ENCODE data around the gene ANGPTL8.

The ANGPTL8 gene, protein sequence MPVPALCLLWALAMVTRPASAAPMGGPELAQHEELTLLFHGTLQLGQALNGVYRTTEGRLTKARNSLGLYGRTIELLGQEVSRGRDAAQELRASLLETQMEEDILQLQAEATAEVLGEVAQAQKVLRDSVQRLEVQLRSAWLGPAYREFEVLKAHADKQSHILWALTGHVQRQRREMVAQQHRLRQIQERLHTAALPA

DNA sequence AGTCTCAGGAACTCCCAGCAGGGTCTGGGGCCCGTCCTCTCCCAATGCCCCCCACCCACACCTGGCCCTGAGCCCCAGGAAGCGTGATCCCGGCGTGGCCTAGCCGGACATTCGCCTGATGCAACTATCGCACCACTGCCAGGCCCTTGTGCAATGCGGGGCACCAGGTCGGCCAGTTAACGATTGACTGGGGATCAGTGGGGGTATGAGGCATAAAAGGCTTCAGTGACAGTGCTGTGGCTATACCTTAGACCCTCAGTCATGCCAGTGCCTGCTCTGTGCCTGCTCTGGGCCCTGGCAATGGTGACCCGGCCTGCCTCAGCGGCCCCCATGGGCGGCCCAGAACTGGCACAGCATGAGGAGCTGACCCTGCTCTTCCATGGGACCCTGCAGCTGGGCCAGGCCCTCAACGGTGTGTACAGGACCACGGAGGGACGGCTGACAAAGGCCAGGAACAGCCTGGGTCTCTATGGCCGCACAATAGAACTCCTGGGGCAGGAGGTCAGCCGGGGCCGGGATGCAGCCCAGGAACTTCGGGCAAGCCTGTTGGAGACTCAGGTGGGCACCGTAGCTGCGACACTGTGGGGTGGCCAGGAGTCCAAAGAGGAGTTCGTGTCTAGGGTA lies at the start of gene ANGPTL8:
Gene ANGPTL8 (plus strand): TSS at position 243 of the 624 bp plus-strand sequence. CDS start 19 bp downstream, at position 262.
- Histone ChIP-seq H3K4me3 (ENCODE audit: low read length) (no peak within 1 kb of the TSS), H3K4me1 (ENCODE audit: control insufficient read depth, low read depth, low read length) (no peaks in the 10 kb centered on the region), H3K9me3 (ENCODE audit: control insufficient read depth, low read depth, low read length) (no peaks in the 10 kb centered on the region), H3K27me3 (ENCODE audit: control insufficient read depth, insufficient read depth, low read length) (no peaks in the 10 kb centered on the region), H3K9ac (ENCODE audit: low read length) (no peak within 1 kb of the TSS), H3K27ac (ENCODE audit: low read length) (no peak within 1 kb of the TSS), H3K36me3 (ENCODE audit: control insufficient read depth, low read depth, low read length) (no peaks in the 10 kb centered on the region)

DNA sequence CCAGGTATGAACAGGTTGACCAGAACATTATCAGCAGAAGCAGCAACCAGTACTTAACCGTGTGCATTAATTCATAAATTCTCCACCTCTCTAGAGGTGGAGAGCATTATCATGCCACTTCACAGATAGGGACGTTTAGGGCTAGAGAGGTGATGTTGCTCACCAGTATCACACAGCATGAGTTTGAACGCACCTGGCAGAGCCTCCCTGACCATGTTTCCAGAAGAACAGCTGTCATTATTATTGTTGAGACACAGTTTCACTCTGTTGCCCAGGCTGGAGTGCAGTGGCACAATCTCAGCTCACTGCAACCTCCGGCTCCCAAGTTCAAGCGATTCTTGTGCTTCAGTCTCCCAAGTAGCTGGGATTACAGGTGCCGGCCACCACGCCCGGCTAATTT lies 48.9 kb upstream of the ANGPTL8 start:
- Histone ChIP-seq H3K4me1 (ENCODE audit: control insufficient read depth, low read depth, low read length) (no peaks in the 10 kb centered on the region), H3K9ac (ENCODE audit: low read length) (no peak overlapping the region), H3K27me3 (ENCODE audit: control insufficient read depth, insufficient read depth, low read length) (no peaks in the 10 kb centered on the region), H3K36me3 (ENCODE audit: control insufficient read depth, low read depth, low read length) (no peaks in the 10 kb centered on the region), H3K9me3 (ENCODE audit: control insufficient read depth, low read depth, low read length) (no peaks in the 10 kb centered on the region), H3K27ac (ENCODE audit: low read length) (no peak overlapping the region), H3K4me3 (ENCODE audit: low read length) (no peak overlapping the region)

DNA sequence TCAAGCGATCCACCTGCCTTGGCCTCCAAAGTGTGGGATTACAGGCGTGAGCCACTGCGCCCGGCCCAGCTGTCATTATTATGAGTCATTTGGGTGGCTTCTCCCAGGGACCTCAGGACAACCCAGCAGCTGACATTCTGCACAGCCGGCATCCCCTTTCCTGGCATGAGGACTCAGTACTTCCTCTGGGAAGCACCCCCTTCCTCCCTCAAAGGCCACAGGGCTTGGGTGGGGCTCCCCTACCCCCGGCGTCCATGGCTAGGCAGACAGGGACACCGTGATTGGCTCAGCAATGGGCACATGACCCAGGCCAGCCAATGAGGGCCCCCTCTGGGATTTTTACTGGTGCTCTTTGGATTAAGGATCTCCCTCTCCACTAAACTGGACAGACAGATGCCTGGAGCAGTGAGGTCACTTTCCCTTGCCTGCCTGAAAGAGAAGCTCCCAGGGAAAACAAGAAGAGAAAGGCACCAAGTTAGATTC lies 48.1 kb upstream of the ANGPTL8 start:
- Histone ChIP-seq H3K9ac (ENCODE audit: low read length) (no peak overlapping the region), H3K27me3 (ENCODE audit: control insufficient read depth, insufficient read depth, low read length) (no peaks in the 10 kb centered on the region), H3K4me3 (ENCODE audit: low read length) (no peak overlapping the region), H3K27ac (ENCODE audit: low read length) (no peak overlapping the region), H3K36me3 (ENCODE audit: control insufficient read depth, low read depth, low read length) (no peaks in the 10 kb centered on the region), H3K4me1 (ENCODE audit: control insufficient read depth, low read depth, low read length) (no peaks in the 10 kb centered on the region), H3K9me3 (ENCODE audit: control insufficient read depth, low read depth, low read length) (no peaks in the 10 kb centered on the region)

DNA sequence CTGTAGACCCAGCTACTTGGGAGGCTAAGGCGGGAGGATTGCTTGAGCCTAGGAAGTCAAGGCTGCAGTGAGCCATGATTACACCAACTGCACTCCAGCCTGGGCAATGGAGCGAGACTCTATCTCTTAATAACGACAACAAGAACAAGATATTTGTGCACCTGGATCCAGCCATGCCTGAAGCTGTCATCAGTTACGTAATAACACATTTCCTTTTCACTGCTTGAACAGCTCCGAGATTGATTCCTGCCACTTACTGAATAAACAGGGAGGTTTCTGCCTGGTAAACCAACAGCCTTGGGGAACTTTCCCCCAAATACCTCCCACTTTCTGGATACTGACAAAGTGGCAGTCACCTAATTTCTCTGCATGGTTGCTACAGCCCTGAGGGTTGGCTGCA lies 47.5 kb upstream of the ANGPTL8 start:
- H3K4me1 ChIP-seq (ENCODE audit: control insufficient read depth, low read depth, low read length) = no peaks in the 10 kb centered on the region
- no peak overlapping the region for H3K4me3 ChIP-seq (ENCODE audit: low read length)
- no peaks in the 10 kb centered on the region for H3K36me3 ChIP-seq (ENCODE audit: control insufficient read depth, low read depth, low read length)
- H3K9ac ChIP-seq (ENCODE audit: low read length) = no peak overlapping the region
- no peaks in the 10 kb centered on the region for H3K27me3 ChIP-seq (ENCODE audit: control insufficient read depth, insufficient read depth, low read length)
- H3K9me3 ChIP-seq (ENCODE audit: control insufficient read depth, low read depth, low read length) = no peaks in the 10 kb centered on the region
- no peak overlapping the region for H3K27ac ChIP-seq (ENCODE audit: low read length)

DNA sequence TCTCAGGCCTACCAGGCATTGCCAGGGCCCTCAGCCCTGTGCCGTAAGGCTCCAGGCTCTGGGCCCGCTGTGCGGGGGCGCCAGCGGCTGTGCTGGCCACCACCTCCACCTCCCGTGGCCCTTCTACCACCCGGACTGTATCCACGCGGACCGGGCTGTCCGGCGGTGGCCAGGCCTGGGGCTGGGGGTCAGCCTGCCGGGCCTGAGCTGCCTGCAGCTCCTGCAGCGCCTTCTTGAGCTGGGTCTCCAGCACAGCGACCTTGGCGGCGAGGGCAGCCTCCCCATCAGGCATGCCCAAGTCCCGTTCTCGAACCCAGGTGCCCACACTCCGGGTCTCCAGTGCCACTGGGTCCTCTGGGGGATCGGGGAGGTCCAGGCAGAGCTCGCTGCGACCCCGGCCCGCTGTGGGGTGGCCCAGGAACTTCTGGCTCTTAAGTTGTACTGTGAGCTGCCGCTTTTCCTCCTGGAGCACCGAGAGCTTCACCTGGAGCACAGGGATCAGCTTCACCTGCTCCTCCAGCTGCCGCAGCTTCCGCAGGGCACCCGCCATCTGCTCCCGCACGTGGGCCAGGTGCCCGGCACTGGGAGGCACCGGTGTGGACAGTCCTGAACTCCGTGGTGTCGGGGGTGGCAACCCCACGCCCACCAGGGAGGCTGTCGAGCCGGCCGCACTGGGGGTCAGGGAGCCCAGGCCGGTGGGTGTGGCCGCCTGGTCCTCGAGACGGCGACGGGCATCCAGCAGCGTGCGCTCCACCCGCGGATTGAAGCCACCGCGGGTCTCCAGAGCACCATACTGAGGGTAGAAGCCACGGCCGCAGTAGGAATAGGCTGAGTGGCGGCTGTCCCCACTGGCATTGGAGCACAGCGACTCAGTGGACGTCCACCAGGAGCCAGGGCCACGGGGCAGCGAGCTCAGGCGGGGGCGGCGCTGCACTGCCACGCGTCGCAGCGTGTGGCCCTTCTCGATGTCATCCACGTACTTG lies 46.2 kb upstream of the ANGPTL8 start:
- no peak overlapping the region for H3K4me3 ChIP-seq (ENCODE audit: low read length)
- no peak overlapping the region for H3K27ac ChIP-seq (ENCODE audit: low read length)
- H3K4me1 ChIP-seq (ENCODE audit: control insufficient read depth, low read depth, low read length) = no peaks in the 10 kb centered on the region
- H3K36me3 ChIP-seq (ENCODE audit: control insufficient read depth, low read depth, low read length) = no peaks in the 10 kb centered on the region
- no peaks in the 10 kb centered on the region for H3K9me3 ChIP-seq (ENCODE audit: control insufficient read depth, low read depth, low read length)
- H3K27me3 ChIP-seq (ENCODE audit: control insufficient read depth, insufficient read depth, low read length) = no peaks in the 10 kb centered on the region
- no peak overlapping the region for H3K9ac ChIP-seq (ENCODE audit: low read length)

DNA sequence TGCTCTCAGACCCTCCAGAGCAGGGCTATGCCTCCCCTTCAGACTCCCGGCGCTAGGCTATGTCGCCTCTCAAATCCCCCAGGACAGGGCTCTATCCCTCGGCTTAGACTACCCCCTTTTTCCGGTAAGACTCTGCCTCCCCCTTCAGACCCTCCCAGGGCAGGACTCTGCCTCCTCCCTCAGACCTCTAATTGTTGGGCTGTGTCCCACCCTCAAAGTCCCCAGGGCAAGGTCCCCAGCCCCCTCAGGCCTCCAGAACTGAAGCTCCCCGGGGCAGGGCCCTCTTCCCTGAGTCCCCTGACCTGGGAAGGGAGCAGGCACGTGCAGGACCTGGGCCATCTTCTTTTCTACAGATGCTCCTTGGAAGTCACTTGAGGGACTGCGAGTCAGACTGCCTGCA lies 45.2 kb upstream of the ANGPTL8 start:
- Histone ChIP-seq H3K36me3 (ENCODE audit: control insufficient read depth, low read depth, low read length) (no peaks in the 10 kb centered on the region), H3K27ac (ENCODE audit: low read length) (no peak overlapping the region)

DNA sequence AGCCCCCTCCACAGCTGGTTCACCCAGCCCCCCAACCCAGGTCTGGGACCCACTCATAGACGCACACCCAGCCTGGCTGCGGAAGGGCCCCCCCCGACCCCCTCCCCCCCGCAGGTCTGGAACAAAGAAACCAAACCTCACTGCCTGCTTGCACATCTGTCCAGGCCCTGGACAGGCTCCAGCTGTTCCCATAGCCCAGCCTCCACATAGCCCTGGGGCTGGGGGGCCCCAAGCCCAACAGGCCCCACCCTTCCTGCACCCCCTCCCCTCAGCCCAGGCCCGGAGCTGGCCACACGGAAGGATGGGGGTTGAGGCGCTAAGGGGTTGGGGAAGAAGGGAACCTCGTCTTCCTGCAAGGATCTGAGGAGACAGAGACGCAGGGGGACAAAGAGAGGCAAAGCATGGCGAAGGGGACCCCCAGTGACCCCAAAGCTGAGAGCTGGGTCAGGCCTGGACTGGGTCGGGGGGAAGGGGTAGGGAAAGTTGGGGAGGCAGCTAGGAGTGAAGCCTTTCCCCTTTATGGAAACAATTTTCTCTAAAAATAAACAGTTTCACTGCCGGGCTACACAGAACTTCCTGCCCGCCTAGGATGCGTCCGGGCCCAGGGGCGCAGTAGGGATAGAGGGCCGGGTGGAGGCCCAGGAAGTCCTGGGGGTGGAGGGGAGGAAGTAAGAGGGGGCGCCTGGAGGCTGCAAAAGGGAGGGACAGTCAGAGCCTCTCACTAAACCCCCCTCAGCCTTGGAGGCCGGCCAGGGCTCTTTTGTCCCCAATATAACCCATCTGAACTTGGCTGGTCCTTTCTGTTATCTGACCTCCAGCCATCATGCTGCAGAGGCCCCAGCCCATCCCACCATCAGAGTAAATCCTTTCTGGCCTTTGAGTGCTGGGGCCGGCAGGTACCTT lies 44.5 kb upstream of the ANGPTL8 start:
- Histone ChIP-seq H3K9me3 (ENCODE audit: control insufficient read depth, low read depth, low read length) (no peaks in the 10 kb centered on the region), H3K4me3 (ENCODE audit: low read length) (no peak overlapping the region), H3K27ac (ENCODE audit: low read length) (no peak overlapping the region), H3K27me3 (ENCODE audit: control insufficient read depth, insufficient read depth, low read length) (no peaks in the 10 kb centered on the region), H3K36me3 (ENCODE audit: control insufficient read depth, low read depth, low read length) (no peaks in the 10 kb centered on the region), H3K9ac (ENCODE audit: low read length) (no peak overlapping the region), H3K4me1 (ENCODE audit: control insufficient read depth, low read depth, low read length) (no peaks in the 10 kb centered on the region)

More for the DNA sequence above, 45.2 kb upstream of the ANGPTL8 start:
- Histone ChIP-seq H3K9me3 (ENCODE audit: control insufficient read depth, low read depth, low read length) (no peaks in the 10 kb centered on the region), H3K4me3 (ENCODE audit: low read length) (no peak overlapping the region), H3K27me3 (ENCODE audit: control insufficient read depth, insufficient read depth, low read length) (no peaks in the 10 kb centered on the region), H3K4me1 (ENCODE audit: control insufficient read depth, low read depth, low read length) (no peaks in the 10 kb centered on the region), H3K9ac (ENCODE audit: low read length) (no peak overlapping the region)

DNA sequence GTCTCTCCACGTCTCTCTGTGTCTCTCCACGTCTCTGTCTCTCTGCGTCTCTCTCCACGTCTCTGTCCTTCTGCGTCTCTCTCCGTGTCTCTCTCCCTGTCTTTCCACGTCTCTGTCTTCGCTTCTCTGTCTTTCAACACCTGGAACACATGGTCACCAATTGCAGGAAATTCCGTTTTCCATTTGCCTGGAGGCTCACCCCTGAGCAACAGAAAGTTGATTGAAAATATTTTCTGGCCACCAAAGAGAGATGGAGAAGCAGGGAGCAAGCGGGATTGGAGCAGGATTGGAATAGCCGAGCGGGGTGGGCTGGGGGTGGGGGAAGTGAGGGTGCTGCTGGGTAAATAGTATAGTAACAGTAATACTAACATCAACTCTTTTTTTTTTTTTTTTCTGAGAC lies 43.7 kb upstream of the ANGPTL8 start:
- H3K27ac ChIP-seq (ENCODE audit: low read length) = no peak overlapping the region
- H3K4me3 ChIP-seq (ENCODE audit: low read length) = no peak overlapping the region
- H3K36me3 ChIP-seq (ENCODE audit: control insufficient read depth, low read depth, low read length) = no peaks in the 10 kb centered on the region
- no peak overlapping the region for H3K9ac ChIP-seq (ENCODE audit: low read length)
- no peaks in the 10 kb centered on the region for H3K9me3 ChIP-seq (ENCODE audit: control insufficient read depth, low read depth, low read length)
- H3K4me1 ChIP-seq (ENCODE audit: control insufficient read depth, low read depth, low read length) = no peaks in the 10 kb centered on the region
- H3K27me3 ChIP-seq (ENCODE audit: control insufficient read depth, insufficient read depth, low read length) = no peaks in the 10 kb centered on the region

DNA sequence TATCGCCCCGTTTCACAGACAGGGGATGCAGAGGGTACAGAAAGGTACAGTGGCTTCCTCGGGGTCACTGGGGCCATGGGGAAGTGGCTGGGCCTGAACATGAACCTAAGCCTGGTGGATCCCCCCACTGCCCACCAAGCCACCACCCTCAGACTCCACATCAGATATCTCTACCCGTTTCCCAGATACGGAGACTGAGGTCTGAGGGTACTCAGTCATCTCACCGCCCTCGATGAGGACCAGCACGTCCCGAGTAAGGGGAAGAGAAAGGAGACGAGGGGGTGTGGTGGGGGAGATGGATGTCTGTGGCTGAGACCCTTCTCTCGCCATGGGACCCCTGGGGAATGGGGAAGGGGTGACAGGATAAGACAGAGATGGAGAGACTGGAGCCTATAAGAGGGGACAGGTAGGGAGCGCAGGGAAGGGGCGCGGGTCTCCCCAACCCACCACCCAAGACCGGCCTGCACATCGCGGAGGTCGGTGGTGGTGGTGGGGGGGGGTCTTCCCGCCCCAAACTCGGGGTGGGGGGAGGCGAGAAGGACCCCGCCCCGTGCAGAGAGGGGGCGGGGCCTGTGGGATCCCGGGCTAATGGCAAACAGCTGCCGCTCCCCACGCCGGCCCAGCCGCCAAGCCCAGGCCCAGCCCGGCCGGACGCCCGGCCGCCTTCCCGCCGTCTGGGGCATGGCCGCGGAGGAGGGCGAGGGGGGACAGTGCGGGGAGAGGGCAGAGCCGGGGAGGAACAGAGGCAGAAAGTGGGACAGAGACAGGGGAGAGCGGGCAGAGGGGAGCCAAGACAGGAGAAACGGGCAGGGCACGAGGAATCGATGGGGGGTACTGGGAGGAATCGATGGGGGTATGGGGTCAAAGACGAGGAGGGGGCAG lies 42.8 kb upstream of the ANGPTL8 start:
- peak overlapping the region; percentile 61 for H3K9ac ChIP-seq (ENCODE audit: low read length)
- no peak overlapping the region for H3K27ac ChIP-seq (ENCODE audit: low read length)
- H3K27me3 ChIP-seq (ENCODE audit: control insufficient read depth, insufficient read depth, low read length) = no peaks in the 10 kb centered on the region
- no peaks in the 10 kb centered on the region for H3K36me3 ChIP-seq (ENCODE audit: control insufficient read depth, low read depth, low read length)
- H3K9me3 ChIP-seq (ENCODE audit: control insufficient read depth, low read depth, low read length) = no peaks in the 10 kb centered on the region
- no peaks in the 10 kb centered on the region for H3K4me1 ChIP-seq (ENCODE audit: control insufficient read depth, low read depth, low read length)
- peak overlapping the region; percentile 89 for H3K4me3 ChIP-seq (ENCODE audit: low read length)
